Measurements from ENCODE around the gene SETD7. TPM values are rescaled to one million over a fixed set of nuclear protein-coding genes. Genes with fewer than 3 reads are reported as not detected.

SETD7 gene
- total RNA-seq, 1 donor from 2014 or later = 51.8 TPM

- Histone ChIP-seq H3K27me3 (no peaks in the 10 kb centered on the region), H3K4me1 (no peaks in the 10 kb centered on the region), H3K9me3 (no peaks in the 10 kb centered on the region), H3K36me3 (peaks cover 0 to 55% of the 10 kb centered on the region in 2 donors), H3K4me3 (no peak overlapping the region), H3K27ac (no peak overlapping the region)
- TF ChIP-seq POLR2A (IDR thresholded peaks at IDR 0.05) (no peak), POLR2AphosphoS5 (IDR thresholded peaks at IDR 0.05; ENCODE audit: insufficient read depth in 1 of 2, low read depth in 1 of 2) (no peak), CTCF (IDR thresholded peaks at IDR 0.05) (no peak)
- DNase-seq (ENCODE audit: extremely low spot score in 2 of 2) = no peak
- intact Hi-C loops (cut with DNase I) = no loop called here
Measured at GRCh38 chr4:139508581-139509237, 47.3 kb downstream of the SETD7 start.

- no peak overlapping the region for H3K4me3 ChIP-seq
- H3K4me1 ChIP-seq = no peaks in the 10 kb centered on the region
- peaks cover 0 to 36% of the 10 kb centered on the region in 2 donors for H3K36me3 ChIP-seq
- no peaks in the 10 kb centered on the region for H3K9me3 ChIP-seq
- TF ChIP-seq POLR2A (IDR thresholded peaks at IDR 0.05) (no peak), CTCF (IDR thresholded peaks at IDR 0.05) (no peak), POLR2AphosphoS5 (IDR thresholded peaks at IDR 0.05; ENCODE audit: insufficient read depth in 1 of 2, low read depth in 1 of 2) (no peak)
- no peak overlapping the region for H3K27ac ChIP-seq
- no peaks in the 10 kb centered on the region for H3K27me3 ChIP-seq
- no peak for DNase-seq (ENCODE audit: extremely low spot score in 2 of 2)
- intact Hi-C loops (cut with DNase I) = no loop called here
Measured at GRCh38 chr4:139506774-139507173, 49.2 kb downstream of the SETD7 start.

GRCh38 chr4:139503622-139504166 is 52.3 kb downstream of the SETD7 start:
- Histone ChIP-seq H3K36me3 (peaks cover 0 to 13% of the 10 kb centered on the region in 2 donors), H3K27ac (no peak overlapping the region), H3K9me3 (no peaks in the 10 kb centered on the region), H3K27me3 (no peaks in the 10 kb centered on the region), H3K4me3 (no peak overlapping the region), H3K4me1 (no peaks in the 10 kb centered on the region)
- no peak for DNase-seq (ENCODE audit: extremely low spot score in 2 of 2)
- TF ChIP-seq CTCF (IDR thresholded peaks at IDR 0.05) = no peak
- TF ChIP-seq POLR2A (IDR thresholded peaks at IDR 0.05) = no peak
- TF ChIP-seq POLR2AphosphoS5 (IDR thresholded peaks at IDR 0.05; ENCODE audit: insufficient read depth in 1 of 2, low read depth in 1 of 2) = no peak
- intact Hi-C loops (cut with DNase I) = no loop called here

GRCh38 chr4:139501927-139502899 is 53.8 kb downstream of the SETD7 start:
- DNase-seq (ENCODE audit: extremely low spot score in 2 of 2) = no peak
- peaks cover 0 to 5% of the 10 kb centered on the region in 2 donors for H3K36me3 ChIP-seq
- no peak overlapping the region for H3K27ac ChIP-seq
- intact Hi-C loops (cut with DNase I) = no loop called here
- no peak overlapping the region for H3K4me3 ChIP-seq
- peaks cover 8% of the 10 kb centered on the region for H3K4me1 ChIP-seq
- no peaks in the 10 kb centered on the region for H3K27me3 ChIP-seq
- no peaks in the 10 kb centered on the region for H3K9me3 ChIP-seq
- no peak for TF ChIP-seq POLR2A (IDR thresholded peaks at IDR 0.05)
- no peak for TF ChIP-seq POLR2AphosphoS5 (IDR thresholded peaks at IDR 0.05; ENCODE audit: insufficient read depth in 1 of 2, low read depth in 1 of 2)
- TF ChIP-seq CTCF (IDR thresholded peaks at IDR 0.05) = no peak

Measured in vagina (tissue), 2 donors.